Lower leg skin (tissue), 3 donors: ENCODE measurements around the gene RPL34.

ENCODE experiments used
- POLR2A ChIP-seq, 2 donors: fragments of 450-650 bp; IDR thresholded peaks; one replicate each; pipeline ENCODE4 v1.6.1; 2016 to 2017; ENCODE audit warnings: antibody characterized with exemption in 2 of 2, mild to moderate bottlenecking in 1 of 2, moderate library complexity in 1 of 2
- TF ChIP-seq, protein P1 (sequence below), 3 donors: fragments of 450-650 bp; IDR thresholded peaks; one replicate each; pipeline ENCODE4 v1.5.1; 2016; ENCODE audit warnings: antibody characterized with exemption in 3 of 3, mild to moderate bottlenecking in 3 of 3, moderate library complexity in 2 of 3

DNA sequence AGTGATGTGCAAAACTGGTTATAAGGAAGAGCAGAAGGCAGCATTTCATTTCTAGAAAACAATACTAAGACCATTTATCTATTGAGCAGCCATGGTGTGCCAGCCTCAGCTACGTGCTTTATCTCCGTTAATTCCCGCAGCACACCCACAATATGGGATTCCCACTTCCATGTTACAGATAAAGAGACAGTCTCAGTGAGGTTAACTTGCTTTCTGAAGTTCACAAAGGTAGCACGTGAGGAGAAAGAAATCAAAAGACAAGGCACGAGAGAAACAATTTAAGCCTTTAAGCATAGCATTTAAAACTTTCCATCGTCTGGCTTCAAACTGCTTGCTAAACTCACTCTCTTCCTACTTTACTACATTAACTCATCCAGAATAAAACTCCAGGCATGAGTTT is 8.0 kb upstream of the RPL34 start:
- TF ChIP-seq POLR2A (IDR thresholded peaks at IDR 0.05), result no peak
- TF ChIP-seq, protein P1, sequence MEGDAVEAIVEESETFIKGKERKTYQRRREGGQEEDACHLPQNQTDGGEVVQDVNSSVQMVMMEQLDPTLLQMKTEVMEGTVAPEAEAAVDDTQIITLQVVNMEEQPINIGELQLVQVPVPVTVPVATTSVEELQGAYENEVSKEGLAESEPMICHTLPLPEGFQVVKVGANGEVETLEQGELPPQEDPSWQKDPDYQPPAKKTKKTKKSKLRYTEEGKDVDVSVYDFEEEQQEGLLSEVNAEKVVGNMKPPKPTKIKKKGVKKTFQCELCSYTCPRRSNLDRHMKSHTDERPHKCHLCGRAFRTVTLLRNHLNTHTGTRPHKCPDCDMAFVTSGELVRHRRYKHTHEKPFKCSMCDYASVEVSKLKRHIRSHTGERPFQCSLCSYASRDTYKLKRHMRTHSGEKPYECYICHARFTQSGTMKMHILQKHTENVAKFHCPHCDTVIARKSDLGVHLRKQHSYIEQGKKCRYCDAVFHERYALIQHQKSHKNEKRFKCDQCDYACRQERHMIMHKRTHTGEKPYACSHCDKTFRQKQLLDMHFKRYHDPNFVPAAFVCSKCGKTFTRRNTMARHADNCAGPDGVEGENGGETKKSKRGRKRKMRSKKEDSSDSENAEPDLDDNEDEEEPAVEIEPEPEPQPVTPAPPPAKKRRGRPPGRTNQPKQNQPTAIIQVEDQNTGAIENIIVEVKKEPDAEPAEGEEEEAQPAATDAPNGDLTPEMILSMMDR (IDR thresholded peaks at IDR 0.05), result no peak
